Testis (tissue), 2 donors: Measurements from ENCODE around the gene G6PC2.
"Not testable (repeated sequence)": the region's sequence is repeated elsewhere in the genome, so short reads cannot be mapped to it uniquely, and the experiment has no call there.

Experiments used
- POLR2A ChIP-seq: fragments of 450-650 bp; IDR thresholded peaks from one replicate; pipeline ENCODE4 v1.6.1; 2017; ENCODE audit warnings: antibody characterized with exemption, mild to moderate bottlenecking, moderate library complexity
- TF ChIP-seq, protein P1 (sequence below), 3 experiments: fragments of 450-650 bp in 2 of 3; fragments of 200-600 bp in 1 of 3; sonication (generic) in 1 of 3; IDR thresholded peaks; one replicate each; pipeline ENCODE4 v1.5.1; 2016 to 2019; ENCODE audit warnings: antibody characterized with exemption in 3 of 3, mild to moderate bottlenecking in 2 of 3, moderate library complexity in 1 of 3

DNA sequence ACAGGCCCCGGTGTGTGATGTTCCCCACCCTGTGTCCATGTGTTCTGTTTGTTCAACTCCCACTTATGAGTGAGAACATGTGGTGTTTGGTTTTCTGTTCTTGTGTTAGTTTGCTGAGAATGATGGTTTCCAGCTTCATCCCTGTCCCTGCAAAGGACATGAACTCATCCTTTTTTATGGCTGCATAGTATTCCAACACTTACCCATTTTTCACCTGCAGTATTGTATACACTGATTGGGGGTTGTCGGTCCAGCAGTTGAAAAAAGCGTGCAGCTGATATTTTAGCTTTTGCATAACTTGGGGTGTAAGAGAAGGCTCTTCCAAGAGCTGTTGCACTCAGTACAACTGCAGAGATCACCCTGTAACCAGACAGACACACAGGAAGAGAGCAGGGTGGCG, 31.1 kb downstream of the G6PC2 start:
- TF ChIP-seq, protein P1, sequence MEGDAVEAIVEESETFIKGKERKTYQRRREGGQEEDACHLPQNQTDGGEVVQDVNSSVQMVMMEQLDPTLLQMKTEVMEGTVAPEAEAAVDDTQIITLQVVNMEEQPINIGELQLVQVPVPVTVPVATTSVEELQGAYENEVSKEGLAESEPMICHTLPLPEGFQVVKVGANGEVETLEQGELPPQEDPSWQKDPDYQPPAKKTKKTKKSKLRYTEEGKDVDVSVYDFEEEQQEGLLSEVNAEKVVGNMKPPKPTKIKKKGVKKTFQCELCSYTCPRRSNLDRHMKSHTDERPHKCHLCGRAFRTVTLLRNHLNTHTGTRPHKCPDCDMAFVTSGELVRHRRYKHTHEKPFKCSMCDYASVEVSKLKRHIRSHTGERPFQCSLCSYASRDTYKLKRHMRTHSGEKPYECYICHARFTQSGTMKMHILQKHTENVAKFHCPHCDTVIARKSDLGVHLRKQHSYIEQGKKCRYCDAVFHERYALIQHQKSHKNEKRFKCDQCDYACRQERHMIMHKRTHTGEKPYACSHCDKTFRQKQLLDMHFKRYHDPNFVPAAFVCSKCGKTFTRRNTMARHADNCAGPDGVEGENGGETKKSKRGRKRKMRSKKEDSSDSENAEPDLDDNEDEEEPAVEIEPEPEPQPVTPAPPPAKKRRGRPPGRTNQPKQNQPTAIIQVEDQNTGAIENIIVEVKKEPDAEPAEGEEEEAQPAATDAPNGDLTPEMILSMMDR (IDR thresholded peaks at IDR 0.05) = not testable (repeated sequence)
- TF ChIP-seq POLR2A = not testable (repeated sequence)
